ENCODE results near the gene FOXP1. TPM values are rescaled to one million over a fixed set of nuclear protein-coding genes. Genes with fewer than 3 reads are reported as not detected.

FOXP1 gene
- total and polyA plus RNA-seq, 2 of the 8 experiments (the other 6 are each of a cell fraction or from before 2014, with no cell fraction given) = 13.9 to 25.4 TPM

DNA sequence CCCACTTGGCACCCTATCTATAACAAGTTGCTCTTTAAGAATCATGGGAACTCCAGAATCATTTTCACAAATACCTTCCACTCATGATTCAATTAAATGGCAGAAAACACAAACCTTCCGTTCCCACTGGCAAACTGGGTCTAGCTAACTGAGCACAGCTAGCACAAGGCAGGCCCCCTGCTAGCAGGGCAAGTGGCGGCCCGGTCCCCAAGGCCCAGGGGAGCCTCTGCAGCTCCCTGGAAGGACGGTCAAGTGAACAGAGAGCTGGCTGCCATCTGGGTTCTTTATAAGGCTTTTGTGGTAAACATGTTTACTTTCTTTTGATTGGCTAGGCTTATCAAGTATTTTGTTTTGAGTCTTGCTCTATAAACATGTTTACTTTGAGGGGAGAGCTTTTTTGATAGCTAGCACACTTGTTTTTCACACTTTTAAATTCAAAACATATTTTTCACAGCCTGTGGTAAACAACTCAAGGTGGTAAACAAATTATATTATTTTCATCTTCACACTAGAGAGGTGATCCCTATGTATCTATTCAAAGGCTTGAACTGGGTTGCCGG is 81.4 kb downstream of the FOXP1 start:
- Histone ChIP-seq H3K56ac (replicated peaks; ENCODE audit: insufficient read length, low read depth, low read length) (no peak overlapping the region), H2BK20ac (ENCODE audit: low read length) (no peak overlapping the region), H2AFZ (ENCODE audit: low read length) (no peak overlapping the region), H3K4me3 (ENCODE audit: extremely low read depth in 1 of 4, insufficient read depth in 2 of 4, low read depth in 3 of 4, low read length in 4 of 4) (no peak overlapping the region), H3K14ac (ENCODE audit: insufficient read length) (no peak overlapping the region), H4K5ac (ENCODE audit: insufficient read length, low read depth, low read length) (no peak overlapping the region), H2BK12ac (ENCODE audit: low read depth, low read length) (no peak overlapping the region; the same call in 1 of the 2 replicates), H4K91ac (replicated peaks; ENCODE audit: insufficient read length, low read length) (no peak overlapping the region), H3K79me2 (ENCODE audit: control insufficient read depth in 1 of 2, insufficient read depth in 2 of 2, low read length in 2 of 2) (no peaks in the 10 kb centered on the region; a peak in 1 of 4 replicates), H2BK5ac (ENCODE audit: low read depth, low read length) (no peak overlapping the region), H3K18ac (ENCODE audit: extremely low read depth, low read length) (no peak overlapping the region), H3K36me3 (ENCODE audit: control insufficient read depth in 2 of 4, insufficient read depth in 4 of 4, low read length in 3 of 4) (no peaks in the 10 kb centered on the region), H3K9ac (replicated peaks in 1 of 4; ENCODE audit: extremely low read depth in 1 of 4, low read depth in 3 of 4, low read length in 3 of 4) (no peak overlapping the region), H3K23me2 (ENCODE audit: low read depth, low read length) (no peaks in the 10 kb centered on the region), H3K23ac (ENCODE audit: insufficient read length) (no peak overlapping the region), H3K4me2 (ENCODE audit: insufficient read depth in 1 of 2, low read depth in 2 of 2, low read length in 2 of 2) (no peak overlapping the region), H3K27ac (ENCODE audit: low read depth, low read length) (no peak overlapping the region), H2BK120ac (replicated peaks; ENCODE audit: low read depth, low read length) (no peak overlapping the region), H3K79me1 (ENCODE audit: low read depth, low read length) (no peaks in the 10 kb centered on the region; the same call in 1 of the 2 replicates), H4K8ac (ENCODE audit: extremely low read depth, insufficient read depth, low read length) (no peak overlapping the region), H3K4ac (replicated peaks; ENCODE audit: insufficient read length, low read depth, low read length) (no peak overlapping the region), H3K9me3 (ENCODE audit: insufficient read depth in 2 of 2, low read depth in 1 of 2, low read length in 1 of 2) (no peaks in the 10 kb centered on the region), H3K4me1 (replicated peaks in 1 of 4; ENCODE audit: control insufficient read depth in 3 of 4, insufficient read depth in 4 of 4, low read length in 3 of 4) (peaks cover 7 to 20% (median 17%) of the 10 kb centered on the region in 4 experiments; a peak in 6 of 7 replicates), H2BK15ac (ENCODE audit: low read length) (no peak overlapping the region), H4K20me1 (replicated peaks in 1 of 2; ENCODE audit: control insufficient read depth in 1 of 2, insufficient read depth in 2 of 2, low read length in 2 of 2) (no peaks in the 10 kb centered on the region), H3K27me3 (replicated peaks in 1 of 4; ENCODE audit: control insufficient read depth in 3 of 4, extremely low read depth in 1 of 4, insufficient read depth in 3 of 4, low read length in 3 of 4) (no peaks in the 10 kb centered on the region), H2AK5ac (ENCODE audit: low read depth, low read length) (no peak overlapping the region)
- CTCF ChIA-PET (ENCODE audit: partially characterized antibody) = interaction anchor here (2.1 kb wide), 1 partner anchor 9 kb away, joined by 6 read pairs; no protein-coding TSS in a partner anchor
- POLR2A ChIA-PET (ENCODE audit: partially characterized antibody) = interaction anchor here (1.0 kb wide), 1 partner anchor 11 kb away, joined by 3 read pairs; no protein-coding TSS in a partner anchor
- TF ChIP-seq TCF12 (IDR thresholded peaks at IDR 0.05; ENCODE audit: low read depth, low read length) (no peak), TEAD4 (IDR thresholded peaks at IDR 0.05; ENCODE audit: low read depth, low read length) (no peak)
- DNase-seq (ENCODE audit: low read depth in 1 of 2, low spot score in 2 of 2) (no peak), FAIRE-seq (no peak)
- 87% methylated on average over 5 of the region's 5 CpGs; no CpG with 5 or more reads in 1 of the 2 experiments for WGBS, 2 experiments (ENCODE audit: extremely low coverage in 1 of 2, insufficient coverage in 1 of 2, insufficient read length in 1 of 2, insufficient replicate concordance in 2 of 2, low coverage in 1 of 2, low lambda C conversion rate in 2 of 2, missing lambda C conversion rate in 1 of 2)

Data from H1 (cell line).